HEK293T (cell line): Measurements from ENCODE around the gene CHST11.

ENCODE experiments used
- CTCF ChIA-PET: fragments of 350-600 bp; formaldehyde crosslinking; extraction: SDS; loops from one replicate; lab custom pipeline; 2021; ENCODE audit warnings: antibody characterized with exemption, inconsistent platforms; lab: Yijun Ruan, JAX
- POLR2A ChIA-PET: fragments of 350-600 bp; formaldehyde crosslinking; extraction: SDS; loops from one replicate; lab custom pipeline; 2020; ENCODE audit warnings: antibody characterized with exemption, inconsistent platforms; lab: Yijun Ruan, JAX
- DNase-seq: peaks from one replicate; pipeline ENCODE4 v3.0.0; 2012; ENCODE audit warnings: mixed read lengths; ENCODE audit errors: extremely low spot score
- ARNT ChIP-seq: fragments of 450-650 bp; IDR thresholded peaks from 2 replicates; pipeline ENCODE4 v1.6.1; 2017; ENCODE audit warnings: mild to moderate bottlenecking
- BHLHE40 ChIP-seq: fragments of 450-650 bp; IDR thresholded peaks from 2 replicates; pipeline ENCODE4 v1.6.1; 2016; ENCODE audit warnings: mild to moderate bottlenecking, moderate library complexity, borderline replicate concordance
- CTBP1 ChIP-seq: fragments of 450-650 bp; IDR thresholded peaks from 2 replicates; pipeline ENCODE4 v1.6.1; 2016; ENCODE audit warnings: borderline replicate concordance
- ELF4 ChIP-seq: fragments of 450-650 bp; IDR thresholded peaks from 2 replicates; pipeline ENCODE4 v1.6.1; 2017; ENCODE audit warnings: antibody characterized with exemption
- FOXA1 ChIP-seq: fragments of 450-650 bp; IDR thresholded peaks from 2 replicates; pipeline ENCODE4 v1.6.1; 2016; ENCODE audit warnings: mild to moderate bottlenecking
- FOXK2 ChIP-seq: fragments of 450-650 bp; IDR thresholded peaks from 2 replicates; pipeline ENCODE4 v1.6.1; 2016; ENCODE audit warnings: mild to moderate bottlenecking
- FOXM1 ChIP-seq: fragments of 450-650 bp; IDR thresholded peaks from 2 replicates; pipeline ENCODE4 v1.6.1; 2017; ENCODE audit warnings: mild to moderate bottlenecking, borderline replicate concordance
- HDGF ChIP-seq: fragments of 450-650 bp; IDR thresholded peaks from 2 replicates; pipeline ENCODE4 v1.6.1; 2017; ENCODE audit warnings: antibody characterized with exemption, borderline replicate concordance
- L3MBTL2 ChIP-seq: fragments of 450-650 bp; conservative IDR thresholded peaks from 2 replicates; pipeline ENCODE4 v1.6.1; 2016; ENCODE audit warnings: mild to moderate bottlenecking
- LEF1 ChIP-seq: fragments of 450-650 bp; IDR thresholded peaks from 2 replicates; pipeline ENCODE4 v1.6.1; 2017; ENCODE audit warnings: mild to moderate bottlenecking, borderline replicate concordance
- NFRKB ChIP-seq: fragments of 450-650 bp; IDR thresholded peaks from 2 replicates; pipeline ENCODE4 v1.6.1; 2016; ENCODE audit warnings: mild to moderate bottlenecking, moderate library complexity
- PKNOX1 ChIP-seq: fragments of 450-650 bp; IDR thresholded peaks from 2 replicates; pipeline ENCODE4 v1.6.1; 2016
- SP1 ChIP-seq: fragments of 450-650 bp; IDR thresholded peaks from 2 replicates; pipeline ENCODE4 v1.6.1; 2017
- SUZ12 ChIP-seq: fragments of 450-650 bp; IDR thresholded peaks from 2 replicates; pipeline ENCODE4 v1.6.1; 2016; ENCODE audit warnings: mild to moderate bottlenecking
- TARDBP ChIP-seq: fragments of 450-650 bp; IDR thresholded peaks from 2 replicates; pipeline ENCODE4 v1.6.1; 2016
- ZNF384 ChIP-seq: fragments of 450-650 bp; IDR thresholded peaks from 2 replicates; pipeline ENCODE4 v1.6.1; 2016

The CHST11 gene

GRCh38 chr12:104582739-104583138, 126.0 kb downstream of the CHST11 start:
- no peak for DNase-seq
- ChIA-PET CTCF (no interaction called here), POLR2A (no interaction called here)
- TF ChIP-seq SP1 (no peak), FOXM1 (no peak), SUZ12 (no peak), CTBP1 (no peak), ELF4 (no peak), ZNF384 (no peak), LEF1 (no peak), L3MBTL2 (no peak), HDGF (no peak), ARNT (no peak), FOXK2 (no peak), PKNOX1 (no peak), TARDBP (no peak), NFRKB (no peak)

DNA sequence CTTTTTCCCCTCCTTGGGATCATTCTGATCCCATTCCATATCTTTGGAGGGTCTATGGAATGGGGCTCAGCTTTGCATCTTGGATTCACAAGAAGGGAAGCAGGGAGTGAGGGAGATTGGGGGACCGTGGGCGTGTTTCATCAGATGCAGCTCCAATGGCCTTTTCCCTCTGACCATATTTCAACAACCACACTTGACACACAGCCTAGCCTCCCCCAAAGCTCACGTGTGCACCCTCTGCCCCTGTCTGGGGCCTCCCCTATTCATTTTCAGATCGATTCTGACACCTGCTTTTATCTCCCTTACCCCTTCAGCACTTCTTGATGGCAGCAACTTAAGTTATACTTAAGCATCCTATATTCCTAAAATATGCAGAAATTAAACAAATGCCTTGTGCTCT, 126.6 kb downstream of the CHST11 start:
- TF ChIP-seq ELF4 (no peak), SP1 (no peak), SUZ12 (no peak), FOXM1 (no peak), TARDBP (no peak), HDGF (no peak), CTBP1 (no peak), BHLHE40 (no peak), ARNT (no peak), FOXK2 (no peak), NFRKB (no peak), L3MBTL2 (no peak), FOXA1 (no peak), ZNF384 (no peak), PKNOX1 (no peak), LEF1 (no peak)
- no peak for DNase-seq
- ChIA-PET CTCF (no interaction called here), POLR2A (no interaction called here)

DNA sequence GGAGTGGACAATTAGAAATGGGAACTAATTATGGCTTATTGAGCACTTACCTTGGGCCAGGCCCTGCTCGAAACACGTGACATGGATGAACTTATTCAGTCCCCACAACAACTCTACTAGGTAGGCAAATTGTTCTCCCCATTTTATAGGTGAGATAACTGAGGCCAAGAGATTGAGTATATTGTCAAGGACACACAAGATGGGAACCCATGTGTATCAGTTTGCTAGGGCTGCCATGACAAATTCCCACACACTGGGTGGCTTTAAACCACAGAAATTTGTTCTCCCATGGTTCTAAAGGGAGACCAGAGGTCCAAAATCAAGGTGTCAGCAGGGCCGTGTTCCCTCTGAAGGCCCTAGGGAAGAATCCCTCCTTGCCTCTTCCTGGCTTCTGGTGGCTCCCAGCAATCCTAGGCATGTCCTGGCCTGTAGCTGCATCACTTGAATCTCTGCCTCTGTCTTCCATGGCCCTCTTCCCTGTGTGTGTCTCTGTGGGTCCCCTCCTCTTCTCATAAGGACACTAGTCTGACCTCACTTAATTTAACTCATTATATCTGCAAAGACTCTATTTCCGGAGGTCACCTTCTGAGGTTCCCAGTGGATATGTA, 128.8 kb downstream of the CHST11 start:
- DNase-seq = no peak
- CTCF ChIA-PET = no interaction called here
- POLR2A ChIA-PET = interaction anchor here (0.8 kb wide), 1 partner anchor 14 kb away, joined by 3 read pairs; no protein-coding TSS in a partner anchor
- TF ChIP-seq LEF1 = no peak
- TF ChIP-seq ZNF384 = no peak
- no peak for TF ChIP-seq L3MBTL2
- TF ChIP-seq TARDBP = no peak
- no peak for TF ChIP-seq ELF4

- peak; percentile 17 for DNase-seq
Observed at GRCh38 chr12:104586351-104586919, 129.7 kb downstream of the CHST11 start.

GRCh38 chr12:104588047-104588920, 131.5 kb downstream of the CHST11 start:
- POLR2A ChIA-PET = no interaction called here
- no peak for TF ChIP-seq HDGF
- CTCF ChIA-PET = no interaction called here
- no peak for DNase-seq

More at GRCh38 chr12:104586351-104586919, 129.7 kb downstream of the CHST11 start:
- POLR2A ChIA-PET = no interaction called here
- peak; percentile 83 for TF ChIP-seq PKNOX1
- peak; percentile 42; the same call in 1 of the 2 replicates for TF ChIP-seq CTBP1
- no peak for TF ChIP-seq NFRKB
- TF ChIP-seq SP1 = no peak
- TF ChIP-seq TARDBP = no peak
- CTCF ChIA-PET = no interaction called here

GRCh38 chr12:104588921-104589590, 132.3 kb downstream of the CHST11 start:
- no peak for TF ChIP-seq FOXK2
- no peak for TF ChIP-seq ARNT
- no peak for TF ChIP-seq LEF1
- no peak for TF ChIP-seq FOXM1
- TF ChIP-seq CTBP1 = no peak
- no peak for TF ChIP-seq NFRKB
- no peak for TF ChIP-seq BHLHE40
- no peak for TF ChIP-seq SUZ12
- TF ChIP-seq PKNOX1 = no peak
- TF ChIP-seq L3MBTL2 = no peak
- TF ChIP-seq TARDBP = no peak
- DNase-seq = no peak
- CTCF ChIA-PET = no interaction called here
- POLR2A ChIA-PET = no interaction called here
